Spleen (tissue), 7 donors: ENCODE measurements around the gene SESTD1.

Experiments used
- POLR2A ChIP-seq, 3 donors: fragments of 450-650 bp; IDR thresholded peaks; one replicate each; pipeline ENCODE4 v1.5.1; 2017; ENCODE audit warnings: antibody characterized with exemption in 3 of 3, mild to moderate bottlenecking in 1 of 3
- POLR2AphosphoS5 ChIP-seq, 3 donors: sonication (generic); formaldehyde crosslinking; IDR thresholded peaks; one replicate each; pipeline ENCODE4 v1.5.1; 2017; ENCODE audit warnings: antibody characterized with exemption in 3 of 3
- TF ChIP-seq, protein P1 (sequence below), 11 experiments: fragments of 200-600 bp in 7 of 11; fragments of 450-650 bp in 4 of 11; sonication (generic) in 4 of 11; IDR thresholded peaks in 8 of 11; conservative IDR thresholded peaks in 3 of 11; 1 replicate in 7 of 11; 2 replicates in 4 of 11; pipeline versions ENCODE4 v1.4.0 to v1.8.0; 2016 to 2021; ENCODE audit warnings: antibody characterized with exemption in 11 of 11, inconsistent platforms in 4 of 11, mild to moderate bottlenecking in 1 of 11
- donor health status: DM: no; HTN: no; CAD: no; lungs with moderate emphysema.
- donor health status: DM: no; HTN: no; CAD: no.
- donor health status: DM: no; HTN: no; CAD: no.

DNA sequence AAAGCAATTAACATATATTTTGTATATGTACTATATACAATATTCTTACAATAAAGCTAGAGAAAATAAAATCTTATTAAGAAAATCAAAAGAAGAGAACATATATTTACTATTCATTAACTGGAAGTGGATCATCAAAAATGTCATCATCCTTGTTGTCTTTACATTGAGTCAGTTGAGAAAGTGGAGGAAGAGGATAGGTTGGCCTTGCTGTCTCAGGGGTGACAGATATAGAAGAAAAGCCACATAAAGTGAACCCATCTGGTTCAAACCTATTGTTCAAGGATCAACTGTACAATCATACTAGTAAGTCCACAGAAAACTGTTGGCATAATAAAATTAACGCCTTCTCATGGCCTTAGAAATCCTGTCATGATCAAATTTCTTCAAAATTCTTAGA is 26.6 kb downstream of the SESTD1 start:
- no peak for TF ChIP-seq POLR2AphosphoS5 (IDR thresholded peaks at IDR 0.05)
- TF ChIP-seq, protein P1, sequence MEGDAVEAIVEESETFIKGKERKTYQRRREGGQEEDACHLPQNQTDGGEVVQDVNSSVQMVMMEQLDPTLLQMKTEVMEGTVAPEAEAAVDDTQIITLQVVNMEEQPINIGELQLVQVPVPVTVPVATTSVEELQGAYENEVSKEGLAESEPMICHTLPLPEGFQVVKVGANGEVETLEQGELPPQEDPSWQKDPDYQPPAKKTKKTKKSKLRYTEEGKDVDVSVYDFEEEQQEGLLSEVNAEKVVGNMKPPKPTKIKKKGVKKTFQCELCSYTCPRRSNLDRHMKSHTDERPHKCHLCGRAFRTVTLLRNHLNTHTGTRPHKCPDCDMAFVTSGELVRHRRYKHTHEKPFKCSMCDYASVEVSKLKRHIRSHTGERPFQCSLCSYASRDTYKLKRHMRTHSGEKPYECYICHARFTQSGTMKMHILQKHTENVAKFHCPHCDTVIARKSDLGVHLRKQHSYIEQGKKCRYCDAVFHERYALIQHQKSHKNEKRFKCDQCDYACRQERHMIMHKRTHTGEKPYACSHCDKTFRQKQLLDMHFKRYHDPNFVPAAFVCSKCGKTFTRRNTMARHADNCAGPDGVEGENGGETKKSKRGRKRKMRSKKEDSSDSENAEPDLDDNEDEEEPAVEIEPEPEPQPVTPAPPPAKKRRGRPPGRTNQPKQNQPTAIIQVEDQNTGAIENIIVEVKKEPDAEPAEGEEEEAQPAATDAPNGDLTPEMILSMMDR (IDR thresholded peaks at IDR 0.05 in 8 of 11, conservative IDR thresholded peaks at IDR 0.05 in 3 of 11), result no peak
- TF ChIP-seq POLR2A (IDR thresholded peaks at IDR 0.05), result no peak
